ENCODE results near the gene BEST2.

BEST2 gene

DNA sequence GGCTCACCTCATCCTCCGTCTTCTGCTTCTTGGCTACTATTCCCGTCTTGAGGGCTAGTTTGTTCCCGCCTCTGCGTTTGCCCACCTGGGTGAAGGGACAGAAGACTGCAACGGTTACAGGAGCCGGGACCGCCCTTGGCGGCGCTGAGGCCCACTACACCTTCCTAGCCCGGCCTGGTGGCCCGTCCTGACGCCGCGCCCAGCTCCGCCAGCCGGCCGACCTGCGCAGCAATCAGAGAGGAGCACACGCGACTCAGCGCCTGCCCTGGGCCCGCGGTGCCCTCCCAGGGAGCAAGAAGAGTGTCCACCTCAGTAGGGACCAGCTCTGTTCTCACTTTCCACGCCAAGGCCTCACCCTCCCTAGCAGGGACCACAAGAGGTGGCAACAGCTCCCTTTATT, 20.3 kb upstream of the BEST2 start:
- DNase-seq (ENCODE audit: low read depth), result no peak

DNA sequence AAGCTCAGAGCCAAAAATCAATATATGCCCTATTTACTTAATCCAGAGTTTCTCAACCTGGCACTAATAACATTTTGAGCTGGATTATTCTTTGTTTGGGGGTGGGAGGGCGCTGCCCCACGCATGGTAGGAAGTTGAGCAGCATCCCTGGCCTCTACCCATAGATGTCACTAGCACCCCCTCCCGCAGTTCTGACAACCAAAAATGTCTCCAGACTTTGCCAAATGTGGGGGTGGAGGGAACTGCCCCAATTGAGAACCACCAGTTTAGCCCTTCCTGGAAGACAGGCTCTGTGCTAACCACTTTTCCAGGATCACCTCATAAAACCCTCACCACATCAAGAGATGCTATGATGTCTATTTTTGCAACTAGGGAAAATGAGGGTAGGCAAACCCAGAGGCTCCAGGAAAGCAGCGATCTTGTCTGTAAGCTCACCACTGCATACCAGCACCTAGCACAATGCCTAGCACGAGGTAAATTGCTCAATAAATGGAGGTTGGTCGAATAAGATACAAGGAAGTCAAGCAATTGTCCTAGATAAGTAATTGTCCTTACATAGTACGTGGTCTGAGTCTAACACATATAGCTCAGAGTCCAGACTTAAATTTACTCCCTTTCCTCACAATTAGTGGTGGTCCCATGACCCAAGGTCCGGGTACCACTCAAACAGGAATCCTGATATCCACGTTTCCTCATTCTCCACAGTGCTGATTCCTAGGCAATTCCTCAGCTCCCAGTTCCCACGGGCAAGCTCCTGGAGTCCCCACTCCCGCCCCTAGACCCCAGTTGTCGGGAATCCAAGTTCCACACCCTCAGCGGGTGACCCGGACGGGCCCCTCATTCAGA, 18.0 kb upstream of the BEST2 start:
- DNase-seq (ENCODE audit: low read depth), result peak; percentile 40

DNA sequence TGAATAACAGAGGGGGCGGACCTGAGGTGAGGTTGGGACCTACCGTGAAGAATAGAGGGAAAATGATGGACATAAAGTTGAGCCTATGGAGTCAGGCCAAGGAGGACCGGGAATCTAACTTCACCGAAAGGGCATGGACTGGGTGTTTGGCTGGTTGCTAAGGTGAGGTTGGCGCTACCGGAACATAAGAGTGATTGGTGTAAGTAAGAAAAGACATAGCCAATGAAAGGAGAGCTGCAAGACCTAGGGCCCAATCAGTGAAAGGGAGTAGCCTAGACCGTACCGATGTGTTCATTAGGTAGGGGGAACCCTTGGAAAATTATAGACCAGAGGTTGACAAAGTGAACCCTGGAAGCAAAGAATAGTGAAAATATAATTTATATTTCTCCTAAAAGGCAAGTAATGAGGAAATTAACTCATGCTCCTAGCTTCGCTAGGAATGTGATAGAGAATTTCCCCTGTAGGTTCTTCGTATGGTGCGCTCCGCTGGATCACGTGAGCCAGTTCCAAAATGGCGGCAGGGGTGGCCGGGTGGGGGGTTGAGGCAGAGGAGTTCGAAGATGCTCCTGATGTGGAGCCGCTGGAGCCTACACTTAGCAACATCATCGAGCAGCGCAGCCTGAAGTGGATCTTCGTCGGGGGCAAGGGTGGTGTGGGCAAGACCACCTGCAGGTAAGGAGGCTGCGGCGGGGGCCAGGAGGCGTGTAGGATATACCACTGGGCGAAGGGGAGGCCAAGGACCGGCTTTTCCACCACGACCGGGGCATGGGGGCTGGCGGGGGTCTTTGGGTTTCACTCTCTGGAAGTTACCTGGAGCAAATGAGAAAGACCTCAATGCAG, 14.4 kb upstream of the BEST2 start, which contains the start of gene GET3:
TSS of gene GET3 (plus strand) at position 503 of the 840 bp plus-strand sequence. CDS start at position 512, 9 bp downstream.
- peak; percentile 59 for DNase-seq (ENCODE audit: low read depth)

DNA sequence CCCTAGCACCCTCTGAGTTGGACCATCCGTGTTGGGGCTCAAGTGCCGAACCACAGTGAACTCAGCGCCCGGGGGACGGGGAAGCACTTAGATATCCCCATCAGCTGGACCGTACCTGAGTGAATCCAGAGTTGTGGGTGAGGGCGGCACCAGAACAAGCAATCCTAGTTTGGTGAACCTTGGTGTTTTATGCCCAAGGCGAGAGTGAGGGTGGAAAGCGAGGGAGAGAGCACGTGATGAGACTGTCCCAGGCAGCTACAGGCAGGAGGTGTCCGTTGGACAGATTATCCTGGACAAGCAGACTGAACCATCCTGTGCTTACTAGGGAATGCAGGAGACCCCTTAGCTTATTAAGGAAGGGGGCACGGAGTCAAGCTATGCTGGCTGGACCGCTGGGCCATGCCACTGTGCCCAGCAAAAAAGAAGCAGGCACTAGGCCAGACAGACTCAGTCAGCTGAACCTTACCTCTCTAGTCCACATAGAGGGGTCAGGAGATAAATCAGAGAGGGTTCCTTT, 13.7 kb upstream of the BEST2 start:
- no peak for DNase-seq (ENCODE audit: low read depth)

DNA sequence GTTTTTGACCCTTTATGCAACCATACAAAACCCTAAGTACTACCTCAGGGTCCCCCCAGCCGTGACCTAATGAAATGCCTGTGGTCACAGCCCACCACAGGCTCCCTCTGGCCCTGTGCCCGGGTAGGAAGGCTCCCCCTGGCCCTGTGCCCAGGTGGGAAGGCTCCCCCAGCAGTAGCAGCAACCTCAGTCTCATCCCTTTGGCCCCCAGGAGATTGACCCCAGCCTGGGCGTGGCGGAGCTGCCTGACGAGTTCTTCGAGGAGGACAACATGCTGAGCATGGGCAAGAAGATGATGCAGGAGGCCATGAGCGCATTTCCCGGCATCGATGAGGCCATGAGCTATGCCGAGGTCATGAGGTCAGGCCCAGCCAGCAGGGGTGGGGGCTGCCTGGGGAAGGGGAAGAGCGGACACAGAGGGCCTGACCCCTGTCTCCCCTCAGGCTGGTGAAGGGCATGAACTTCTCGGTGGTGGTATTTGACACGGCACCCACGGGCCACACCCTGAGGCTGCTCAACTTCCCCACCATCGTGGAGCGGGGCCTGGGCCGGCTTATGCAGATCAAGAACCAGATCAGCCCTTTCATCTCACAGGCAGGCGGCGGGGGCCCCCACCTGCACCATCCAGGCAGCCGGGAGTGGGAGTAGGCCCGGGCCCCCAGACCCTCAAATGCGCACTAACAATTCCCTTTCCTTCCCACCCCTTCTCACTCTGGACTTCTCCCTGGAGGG, 6.3 kb upstream of the BEST2 start:
- no peak for DNase-seq (ENCODE audit: low read depth)

DNA sequence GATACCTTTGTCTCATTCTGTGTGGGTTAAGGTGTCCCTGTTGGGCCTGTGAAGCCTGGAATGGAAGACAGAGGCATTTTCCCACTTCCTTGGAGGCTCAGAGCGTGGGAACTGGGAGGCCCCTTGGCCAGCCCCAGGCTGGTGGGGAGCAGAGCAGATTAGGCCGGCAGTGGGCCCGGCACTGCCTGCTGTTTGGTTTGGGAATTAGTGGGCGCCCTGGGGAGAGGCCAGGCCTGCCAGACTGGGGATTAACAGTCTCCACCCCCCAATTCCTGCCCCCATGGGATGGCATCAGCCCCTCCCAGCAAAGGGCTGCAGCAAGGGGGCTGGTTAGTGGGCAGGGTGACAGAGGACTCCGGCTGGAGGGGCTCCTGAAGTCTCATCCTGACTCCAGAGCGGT, 3.1 kb upstream of the BEST2 start:
- DNase-seq (ENCODE audit: low read depth), result no peak

DNA sequence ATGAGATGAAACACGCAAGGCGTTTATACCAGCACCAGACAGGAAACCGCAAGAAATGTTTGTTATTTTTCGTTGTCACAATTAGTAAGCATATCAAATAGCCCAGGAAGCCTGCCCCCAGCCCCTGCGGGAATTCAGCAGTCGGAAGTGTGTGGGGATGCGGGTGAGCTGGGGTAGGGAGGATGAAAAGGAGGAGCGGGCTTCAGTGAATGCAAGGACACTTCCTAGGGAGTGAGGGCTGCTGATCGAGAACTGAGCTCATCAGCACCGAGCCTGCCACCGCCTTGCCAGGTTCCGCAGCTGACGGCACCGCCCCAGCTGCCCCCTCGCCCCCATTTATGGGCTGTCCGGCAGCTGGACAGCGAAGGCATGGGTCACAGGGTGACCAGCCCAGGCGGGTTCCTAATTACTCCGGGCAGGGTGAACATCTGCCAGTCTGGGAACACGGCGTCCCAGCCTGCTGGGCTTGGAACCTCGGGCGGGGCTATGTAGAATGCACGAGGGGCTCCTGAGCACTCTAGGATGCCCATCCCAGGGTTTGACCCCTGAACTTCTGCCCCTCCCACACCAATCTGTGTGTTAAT, 1.6 kb upstream of the BEST2 start:
- no peak for DNase-seq (ENCODE audit: low read depth)

DNA sequence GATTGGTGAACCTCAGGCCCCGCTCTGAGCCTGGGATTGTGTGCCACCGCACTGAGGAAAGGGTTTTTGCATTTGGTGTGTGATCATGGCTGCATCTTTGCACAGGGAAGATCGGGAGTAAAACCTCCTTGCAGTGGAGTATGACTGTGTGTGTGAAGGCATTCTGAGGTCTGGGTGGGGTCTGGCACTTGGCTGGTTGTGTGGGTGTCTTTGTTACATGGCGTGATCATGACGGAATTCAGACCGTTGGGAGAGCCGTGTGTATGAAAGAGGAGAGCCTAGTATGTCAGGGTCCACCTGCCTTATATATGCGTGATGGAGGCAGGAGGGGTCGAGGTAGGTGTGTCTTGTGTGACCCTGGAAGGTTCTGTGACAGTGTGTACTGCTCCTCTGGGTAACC, 740 bp upstream of the BEST2 start:
- no peak for DNase-seq (ENCODE audit: low read depth)

DNA sequence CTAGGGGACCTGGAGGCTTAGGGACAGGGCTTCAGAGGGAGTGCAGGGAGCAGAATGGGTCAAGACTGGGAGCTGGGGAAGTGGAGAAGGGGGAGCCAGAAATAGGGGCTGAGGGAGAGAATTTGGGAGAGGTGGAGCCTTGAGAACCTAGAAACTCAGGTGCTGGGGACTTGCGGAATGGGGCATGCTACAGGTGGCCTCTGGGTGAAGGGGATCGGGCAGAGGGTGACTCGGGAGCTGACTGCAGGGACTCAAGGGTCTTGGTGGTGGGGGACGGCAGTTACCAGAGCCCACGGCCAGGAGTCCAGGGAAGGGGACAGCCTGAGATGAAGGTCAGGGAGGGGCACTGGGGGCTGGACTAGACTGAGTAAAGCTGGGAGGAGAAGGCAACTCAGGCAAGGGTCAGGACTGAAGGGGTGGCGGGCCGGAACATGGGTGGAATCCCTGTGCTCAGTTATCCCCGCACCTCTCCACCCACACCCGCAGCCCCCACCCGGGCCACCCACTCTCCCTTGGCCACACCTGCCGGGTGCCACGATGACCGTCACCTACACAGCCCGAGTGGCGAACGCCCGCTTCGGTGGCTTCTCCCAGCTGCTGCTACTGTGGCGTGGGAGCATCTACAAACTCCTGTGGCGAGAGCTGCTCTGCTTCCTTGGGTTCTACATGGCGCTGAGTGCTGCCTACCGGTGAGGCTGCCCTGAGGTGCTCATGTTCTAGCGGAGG, 628 bp downstream of the BEST2 start:
- no peak for DNase-seq (ENCODE audit: low read depth)

DNA sequence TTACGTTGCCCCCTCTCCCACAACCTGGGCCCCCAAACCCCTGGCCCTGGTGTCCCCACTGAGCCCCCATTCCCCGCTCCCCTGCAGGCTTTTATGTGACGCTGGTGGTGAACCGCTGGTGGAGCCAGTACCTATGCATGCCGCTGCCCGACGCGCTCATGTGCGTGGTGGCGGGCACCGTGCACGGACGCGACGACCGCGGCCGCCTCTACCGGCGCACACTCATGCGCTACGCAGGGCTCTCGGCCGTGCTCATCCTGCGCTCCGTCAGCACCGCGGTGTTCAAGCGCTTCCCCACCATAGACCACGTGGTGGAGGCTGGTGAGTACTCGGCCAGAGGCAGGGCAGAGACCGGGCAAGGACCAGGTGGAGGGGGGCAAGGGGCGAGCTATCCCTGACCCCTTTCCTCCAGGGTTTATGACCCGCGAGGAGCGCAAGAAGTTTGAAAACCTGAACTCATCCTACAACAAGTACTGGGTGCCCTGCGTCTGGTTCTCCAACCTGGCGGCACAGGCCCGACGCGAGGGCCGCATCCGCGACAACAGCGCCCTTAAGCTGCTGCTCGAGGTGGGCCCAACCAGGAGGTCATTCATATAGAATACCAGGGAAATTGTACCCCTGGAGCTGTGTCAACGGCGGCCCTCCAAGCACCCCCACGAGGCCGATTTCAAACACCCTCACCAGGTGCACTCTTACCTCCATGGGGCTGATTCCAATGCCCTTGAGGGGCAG, 3.0 kb downstream of the BEST2 start:
- DNase-seq (ENCODE audit: low read depth), result no peak

DNA sequence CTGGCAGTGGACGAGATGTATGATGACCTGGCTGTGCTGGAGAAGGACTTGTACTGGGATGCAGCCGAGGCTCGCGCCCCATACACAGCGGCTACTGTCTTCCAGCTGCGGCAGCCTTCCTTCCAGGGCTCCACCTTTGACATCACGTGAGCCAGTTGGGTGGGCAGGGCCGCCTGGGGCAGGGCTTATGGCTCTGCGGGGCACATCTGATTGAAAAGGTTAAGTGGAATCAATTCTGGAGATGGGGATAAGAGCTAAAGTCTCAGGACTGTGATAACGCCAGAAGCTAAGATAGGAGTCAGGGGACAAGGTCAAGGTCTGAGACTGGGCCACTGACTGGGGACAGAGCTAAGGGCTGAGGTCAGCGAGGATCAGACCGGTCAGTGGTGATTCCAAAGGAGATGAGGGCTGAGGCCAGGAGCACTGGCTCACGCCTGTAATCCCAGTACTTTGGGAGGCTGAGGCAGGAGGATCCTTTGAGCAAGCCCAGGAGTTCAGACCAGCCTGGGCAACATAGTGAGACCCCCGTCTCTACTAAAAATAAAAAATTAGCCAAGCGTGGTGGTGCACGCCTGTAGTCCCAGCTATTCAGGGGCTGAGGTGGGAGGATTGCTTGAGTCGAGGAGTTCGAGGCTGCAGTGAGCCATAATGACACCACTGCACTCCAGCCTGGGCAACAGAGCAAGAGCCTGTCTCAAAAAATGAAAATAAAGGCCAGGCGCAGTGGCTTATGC, 4.7 kb downstream of the BEST2 start:
- no peak for DNase-seq (ENCODE audit: low read depth)

DNA sequence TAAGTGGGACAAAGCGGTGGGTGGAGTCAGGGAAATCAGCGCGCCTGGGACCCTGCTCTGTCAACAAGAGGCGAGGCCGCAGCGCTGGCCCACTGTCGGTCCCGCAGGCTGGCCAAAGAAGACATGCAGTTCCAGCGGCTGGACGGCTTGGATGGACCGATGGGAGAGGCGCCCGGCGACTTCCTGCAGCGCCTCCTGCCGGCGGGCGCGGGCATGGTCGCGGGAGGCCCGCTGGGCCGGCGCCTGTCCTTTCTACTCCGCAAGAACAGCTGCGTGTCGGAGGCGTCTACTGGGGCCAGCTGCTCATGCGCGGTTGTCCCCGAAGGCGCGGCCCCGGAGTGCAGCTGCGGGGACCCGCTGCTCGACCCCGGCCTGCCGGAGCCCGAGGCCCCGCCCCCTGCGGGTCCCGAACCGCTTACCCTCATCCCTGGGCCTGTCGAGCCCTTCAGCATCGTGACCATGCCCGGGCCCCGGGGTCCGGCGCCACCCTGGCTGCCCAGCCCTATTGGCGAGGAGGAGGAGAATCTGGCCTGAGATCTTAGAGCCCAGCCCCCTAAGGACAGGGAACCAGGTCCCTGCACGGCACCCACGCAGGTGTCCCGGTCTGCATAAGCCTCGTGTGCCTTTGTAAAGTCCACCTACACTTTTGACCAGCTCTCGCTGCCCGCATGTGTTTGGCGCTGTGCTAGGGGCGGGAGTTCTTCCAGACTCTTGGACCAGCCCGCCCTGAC, 6.1 kb downstream of the BEST2 start:
- no peak for DNase-seq (ENCODE audit: low read depth)

DNA sequence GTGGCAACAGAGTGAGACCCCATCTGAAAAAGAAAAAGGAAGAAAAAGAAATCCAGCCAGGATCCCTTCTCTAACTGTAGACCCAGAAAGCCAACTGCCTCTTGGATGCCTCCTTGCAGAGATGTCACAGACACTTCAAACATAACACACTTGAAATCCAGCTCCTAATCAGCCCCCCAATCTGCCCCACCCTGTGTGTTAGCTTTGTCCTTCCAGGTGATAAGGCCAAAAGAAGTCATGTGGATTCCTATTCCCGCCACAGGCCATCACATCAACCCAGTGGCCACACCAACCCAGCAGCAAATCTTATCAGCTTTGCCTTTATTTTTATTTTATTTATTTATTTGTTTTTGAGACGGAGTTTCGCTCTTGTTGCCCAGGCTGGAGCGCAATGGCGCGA, 8.1 kb downstream of the BEST2 start:
- DNase-seq (ENCODE audit: low read depth), result no peak

DNA sequence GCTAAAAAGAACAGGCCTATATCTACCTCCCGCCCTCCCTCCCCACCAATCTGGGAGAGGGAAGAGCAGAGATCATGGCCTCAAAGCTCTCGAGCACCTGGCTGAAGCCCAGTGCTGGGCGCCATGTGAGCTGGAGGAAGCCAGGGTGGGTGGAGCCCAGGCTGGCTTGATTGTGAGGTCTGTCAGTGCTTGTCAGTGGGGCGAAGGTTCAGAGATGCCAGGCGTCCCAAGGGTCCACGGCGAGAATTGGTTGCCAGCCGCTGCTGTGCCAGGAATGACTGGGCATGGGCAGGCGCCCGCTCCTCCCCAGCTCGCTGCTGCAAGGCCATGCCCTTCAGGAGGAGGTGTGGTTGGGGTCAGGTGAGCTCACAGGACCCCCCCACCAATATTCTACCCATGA, 11.5 kb downstream of the BEST2 start:
- no peak for DNase-seq (ENCODE audit: low read depth)

DNA sequence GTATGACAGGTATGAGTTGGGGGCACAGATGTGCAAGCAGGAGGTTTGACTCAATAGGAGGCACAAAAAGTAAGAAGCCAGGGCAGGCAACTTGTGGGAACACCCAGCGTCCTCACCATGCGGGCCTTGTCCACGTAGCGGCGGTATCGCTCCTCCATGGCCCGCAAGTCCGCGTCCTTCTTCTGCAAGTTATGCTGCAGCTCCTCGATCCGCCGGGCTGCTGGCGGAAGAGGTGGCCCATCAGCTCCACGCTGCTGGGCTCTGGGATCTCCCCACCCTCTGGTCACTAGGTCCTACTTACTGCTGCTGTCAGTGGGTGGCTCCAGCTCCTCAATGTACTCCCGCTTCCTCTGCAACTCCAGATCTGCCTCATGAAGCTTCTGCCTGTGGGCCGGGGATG, 13.1 kb downstream of the BEST2 start:
- no peak for DNase-seq (ENCODE audit: low read depth)

DNA sequence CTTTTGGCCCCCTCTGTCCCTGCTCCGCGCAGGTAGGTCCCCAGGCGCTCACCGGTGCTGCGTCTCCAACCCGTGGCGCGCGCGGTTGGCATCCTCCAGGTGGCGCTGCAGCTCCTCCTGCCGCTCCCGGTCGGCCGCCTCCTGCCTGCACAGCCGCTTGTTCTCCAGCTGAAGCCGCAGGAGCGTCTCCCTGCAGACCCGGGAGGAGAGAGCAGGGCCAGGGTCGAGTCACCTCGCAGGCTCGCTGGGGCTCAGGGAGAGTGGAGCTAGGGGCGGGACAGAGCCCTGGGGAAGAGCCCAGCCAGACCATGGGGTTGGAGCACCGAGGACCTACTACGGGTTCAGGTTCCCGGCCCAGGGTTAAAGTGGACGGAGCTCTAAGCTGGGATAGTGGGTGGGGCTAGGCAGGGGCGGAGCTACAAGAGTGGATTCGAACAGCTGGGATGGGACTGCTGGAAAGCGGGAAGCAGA, 14.5 kb downstream of the BEST2 start:
- DNase-seq (ENCODE audit: low read depth), result peak; percentile 74

DNA sequence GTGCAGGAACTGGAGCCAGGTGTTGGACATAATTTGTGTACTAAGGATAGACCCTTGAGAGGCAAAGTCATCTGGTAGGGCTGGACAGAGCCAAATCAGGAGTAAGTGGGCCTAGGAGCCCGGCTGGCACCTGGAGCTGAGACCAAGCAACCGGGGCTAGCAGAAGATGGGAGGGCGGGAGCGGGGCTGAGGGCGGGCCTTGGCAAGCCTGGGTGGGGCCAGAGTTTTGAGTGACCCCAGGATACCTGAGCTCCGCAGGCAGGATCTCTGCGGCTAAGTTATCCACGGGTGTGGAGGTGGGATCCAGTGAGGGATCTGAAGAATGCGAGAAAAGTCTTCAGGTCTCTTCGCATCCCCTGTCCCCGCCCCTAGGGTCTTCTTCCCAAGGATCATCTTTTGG, 15.6 kb downstream of the BEST2 start:
- DNase-seq (ENCODE audit: low read depth), result no peak

DNA sequence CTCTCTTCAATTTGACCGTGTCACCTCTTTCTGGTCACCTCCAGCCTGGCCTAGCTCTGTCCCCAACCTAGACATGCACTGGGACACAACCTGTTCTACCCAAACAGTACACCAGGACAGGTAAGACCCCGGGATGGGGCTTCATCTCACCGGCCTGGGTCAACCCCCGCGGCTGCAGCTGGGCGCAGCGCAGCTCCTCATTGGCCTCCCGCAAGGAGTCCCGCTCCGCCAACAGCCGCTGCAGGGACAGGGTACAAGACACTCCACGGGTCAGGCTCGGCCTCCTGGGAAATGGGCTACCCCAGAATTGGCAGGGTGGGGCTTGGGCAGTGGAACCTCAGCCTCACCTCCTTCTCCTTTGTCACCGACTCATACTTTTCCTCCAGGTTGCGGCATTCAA, 16.1 kb downstream of the BEST2 start:
- no peak for DNase-seq (ENCODE audit: low read depth)

DNA sequence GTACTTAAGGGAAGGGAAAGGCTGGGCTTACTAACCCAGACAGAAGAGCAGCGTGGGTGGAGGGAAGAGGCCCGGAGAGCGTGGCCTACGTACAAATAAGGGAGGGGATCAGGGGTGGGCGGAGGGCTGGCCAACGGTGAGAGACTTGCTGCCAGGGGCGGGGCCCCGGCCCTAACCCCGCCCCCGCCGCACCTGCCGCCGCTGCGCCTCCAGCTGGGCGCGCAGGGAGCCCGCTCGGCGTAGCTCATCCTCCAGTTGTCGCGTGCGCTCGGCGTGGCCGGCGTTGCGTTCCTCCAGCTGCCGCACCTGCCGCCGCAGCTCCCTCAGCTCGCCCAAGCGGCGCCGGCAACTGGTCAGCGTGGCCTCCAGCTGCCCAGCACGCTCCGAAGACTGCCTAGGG, 18.1 kb downstream of the BEST2 start:
- no peak for DNase-seq (ENCODE audit: low read depth)
